22Rv1 (cell line): Measurements from ENCODE around the gene GRPEL2.

Source experiments
- CTCF ChIP-seq: fragments of 450-650 bp; IDR thresholded peaks from 2 replicates; pipeline ENCODE4 v1.5.1; 2017; ENCODE audit warnings: mild to moderate bottlenecking
- ZFX ChIP-seq: fragments of 450-650 bp; IDR thresholded peaks from 2 replicates; pipeline ENCODE4 v1.6.1; 2017; ENCODE audit warnings: antibody characterized with exemption, borderline replicate concordance

GRCh38 chr5:149310488-149310887 is 34.8 kb upstream of the GRPEL2 start:
- TF ChIP-seq CTCF, result no peak
- no peak for TF ChIP-seq ZFX
